ENCODE results near the gene TRIO.

DNA sequence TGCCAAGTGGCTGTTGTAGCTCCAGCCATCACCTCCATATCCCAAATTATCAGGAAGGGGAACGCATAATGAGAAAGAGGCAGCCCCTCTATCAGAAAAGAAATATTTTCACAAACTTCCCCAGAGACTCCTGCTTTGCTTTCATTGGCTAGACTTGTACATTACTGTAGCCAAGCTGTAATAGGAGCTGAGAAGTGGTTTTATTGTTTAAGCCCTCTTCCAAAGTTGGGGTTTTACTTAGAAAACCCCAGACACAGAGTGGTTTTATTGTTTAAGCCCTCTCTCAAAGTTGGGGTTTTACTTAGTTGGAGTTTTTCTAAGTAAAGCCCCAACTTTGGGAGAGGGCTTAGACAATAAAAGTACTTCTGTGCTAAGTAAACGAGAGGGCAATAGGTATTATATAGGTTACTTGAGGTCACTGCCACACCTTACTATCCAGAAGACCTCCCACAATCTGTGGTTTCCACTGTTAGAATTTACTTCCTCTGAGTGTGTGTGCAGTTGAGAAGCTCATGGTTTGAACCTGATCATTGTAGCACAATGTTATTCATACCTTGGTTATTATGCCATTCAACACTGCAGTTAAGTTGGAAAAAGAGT is 222.8 kb downstream of the TRIO start:
- TF ChIP-seq, protein P1, sequence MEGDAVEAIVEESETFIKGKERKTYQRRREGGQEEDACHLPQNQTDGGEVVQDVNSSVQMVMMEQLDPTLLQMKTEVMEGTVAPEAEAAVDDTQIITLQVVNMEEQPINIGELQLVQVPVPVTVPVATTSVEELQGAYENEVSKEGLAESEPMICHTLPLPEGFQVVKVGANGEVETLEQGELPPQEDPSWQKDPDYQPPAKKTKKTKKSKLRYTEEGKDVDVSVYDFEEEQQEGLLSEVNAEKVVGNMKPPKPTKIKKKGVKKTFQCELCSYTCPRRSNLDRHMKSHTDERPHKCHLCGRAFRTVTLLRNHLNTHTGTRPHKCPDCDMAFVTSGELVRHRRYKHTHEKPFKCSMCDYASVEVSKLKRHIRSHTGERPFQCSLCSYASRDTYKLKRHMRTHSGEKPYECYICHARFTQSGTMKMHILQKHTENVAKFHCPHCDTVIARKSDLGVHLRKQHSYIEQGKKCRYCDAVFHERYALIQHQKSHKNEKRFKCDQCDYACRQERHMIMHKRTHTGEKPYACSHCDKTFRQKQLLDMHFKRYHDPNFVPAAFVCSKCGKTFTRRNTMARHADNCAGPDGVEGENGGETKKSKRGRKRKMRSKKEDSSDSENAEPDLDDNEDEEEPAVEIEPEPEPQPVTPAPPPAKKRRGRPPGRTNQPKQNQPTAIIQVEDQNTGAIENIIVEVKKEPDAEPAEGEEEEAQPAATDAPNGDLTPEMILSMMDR (IDR thresholded peaks at IDR 0.05) = no peak
- TF ChIP-seq POLR2A (IDR thresholded peaks at IDR 0.05) (no peak), EP300 (IDR thresholded peaks at IDR 0.05) (no peak)
